AG09309 (cell line): ENCODE results near the gene CROT.
A peak's percentile ranks its signal among the peaks of the same experiment; 100 is the strongest.

Experiments
- DNase-seq: peaks from one replicate; pipeline ENCODE4 v3.0.0-alpha.2; 2010; ENCODE audit warnings: low read depth
- H3K4me3 ChIP-seq: 2 replicates; pipeline ENCODE4 v1.5.1; 2011; ENCODE audit warnings: mild to moderate bottlenecking, low read depth, low read length, moderate library complexity; ENCODE audit not compliant: control insufficient read depth
- TF ChIP-seq, protein P1 (sequence below): IDR thresholded peaks from 2 replicates; pipeline ENCODE4 v1.5.1; 2011; ENCODE audit warnings: mild to moderate bottlenecking, low read depth, low read length, inconsistent platforms; ENCODE audit not compliant: insufficient read depth, control insufficient read depth; ENCODE audit errors: missing control alignments

The CROT gene

DNA sequence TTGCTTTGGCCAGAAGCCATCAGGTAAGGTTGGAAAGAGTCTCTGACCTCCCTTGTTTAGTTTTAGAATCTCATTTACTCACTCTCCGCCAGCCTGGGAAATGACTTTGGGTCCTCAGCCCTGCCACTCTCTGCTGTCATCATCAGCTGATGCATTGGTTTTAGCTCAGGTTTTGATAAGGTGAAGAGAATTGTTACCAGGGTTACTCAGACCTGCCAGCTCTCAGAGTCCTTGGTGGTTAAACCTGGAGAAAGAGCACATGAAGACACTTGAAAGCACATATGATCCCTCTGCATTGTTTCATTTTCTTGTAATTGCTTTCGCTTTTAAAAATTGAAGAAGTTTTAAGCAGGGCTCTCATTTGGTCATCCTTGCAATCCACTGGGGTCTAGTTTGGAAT, 4.0 kb upstream of the CROT start:
- no peak overlapping the region for H3K4me3 ChIP-seq
- TF ChIP-seq, protein P1, sequence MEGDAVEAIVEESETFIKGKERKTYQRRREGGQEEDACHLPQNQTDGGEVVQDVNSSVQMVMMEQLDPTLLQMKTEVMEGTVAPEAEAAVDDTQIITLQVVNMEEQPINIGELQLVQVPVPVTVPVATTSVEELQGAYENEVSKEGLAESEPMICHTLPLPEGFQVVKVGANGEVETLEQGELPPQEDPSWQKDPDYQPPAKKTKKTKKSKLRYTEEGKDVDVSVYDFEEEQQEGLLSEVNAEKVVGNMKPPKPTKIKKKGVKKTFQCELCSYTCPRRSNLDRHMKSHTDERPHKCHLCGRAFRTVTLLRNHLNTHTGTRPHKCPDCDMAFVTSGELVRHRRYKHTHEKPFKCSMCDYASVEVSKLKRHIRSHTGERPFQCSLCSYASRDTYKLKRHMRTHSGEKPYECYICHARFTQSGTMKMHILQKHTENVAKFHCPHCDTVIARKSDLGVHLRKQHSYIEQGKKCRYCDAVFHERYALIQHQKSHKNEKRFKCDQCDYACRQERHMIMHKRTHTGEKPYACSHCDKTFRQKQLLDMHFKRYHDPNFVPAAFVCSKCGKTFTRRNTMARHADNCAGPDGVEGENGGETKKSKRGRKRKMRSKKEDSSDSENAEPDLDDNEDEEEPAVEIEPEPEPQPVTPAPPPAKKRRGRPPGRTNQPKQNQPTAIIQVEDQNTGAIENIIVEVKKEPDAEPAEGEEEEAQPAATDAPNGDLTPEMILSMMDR, result no peak
- DNase-seq, result no peak

DNA sequence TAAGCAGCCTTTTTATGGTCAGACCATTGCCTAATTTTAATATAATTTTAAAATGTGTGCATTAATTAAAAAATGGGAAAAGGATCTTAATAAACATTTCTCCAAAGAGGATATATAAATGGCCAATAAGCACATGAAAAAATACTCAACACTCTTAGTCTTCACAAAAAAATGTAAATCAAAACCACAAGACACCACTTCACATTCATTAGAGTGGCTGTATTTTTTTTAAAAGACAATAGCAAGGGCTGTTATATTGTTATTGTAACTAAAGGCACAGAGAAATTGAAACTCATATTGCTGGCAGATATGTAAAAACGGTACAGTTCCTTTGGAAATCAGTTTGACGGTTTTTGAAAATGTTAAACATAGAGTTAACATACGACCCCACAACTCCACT, 3.2 kb upstream of the CROT start:
- H3K4me3 ChIP-seq, result no peak overlapping the region
- DNase-seq, result no peak
- TF ChIP-seq, protein P1, result no peak

DNA sequence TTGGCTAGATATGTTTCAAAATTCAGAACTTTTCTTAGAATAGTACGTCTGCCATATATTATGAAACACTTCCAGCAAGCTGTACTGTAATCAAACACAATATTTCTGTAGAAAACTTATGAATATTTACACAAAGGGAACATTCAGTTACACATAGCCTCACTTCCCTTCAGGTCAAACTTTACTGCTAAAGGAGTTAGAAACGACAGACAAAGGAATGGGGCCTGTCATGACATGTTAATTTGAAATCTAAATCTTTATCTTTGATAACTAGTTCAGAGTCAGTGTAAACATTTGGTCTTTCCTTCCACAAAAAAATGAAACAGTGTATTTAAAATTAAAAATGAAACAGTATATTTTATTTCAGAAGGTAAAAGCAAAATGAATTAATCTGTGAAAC, 1.0 kb upstream of the CROT start:
- no peak for DNase-seq
- peak overlapping the region; percentile 66 for H3K4me3 ChIP-seq
- TF ChIP-seq, protein P1, result no peak

DNA sequence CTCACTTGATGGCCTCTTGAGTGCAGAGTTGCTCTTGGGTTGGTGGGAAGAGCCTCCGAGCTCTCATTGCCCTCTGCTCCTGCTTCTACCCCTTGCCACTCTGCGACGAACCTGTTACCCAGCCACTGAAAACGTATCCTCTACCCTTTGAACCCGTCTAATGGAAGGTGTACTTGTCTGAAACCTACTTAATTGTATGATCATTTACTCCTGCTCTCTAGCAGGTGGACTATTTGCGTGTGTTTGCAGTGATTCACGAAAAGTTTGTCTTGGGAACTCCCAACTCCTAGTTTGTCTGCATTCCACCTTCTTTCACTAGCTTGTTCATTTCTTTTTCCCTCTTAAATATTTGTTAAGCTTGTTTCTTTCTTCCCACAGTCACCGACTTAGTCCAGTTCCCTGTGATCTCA, 503 bp downstream of the CROT start:
- H3K4me3 ChIP-seq, result peak overlapping the region; percentile 66
- TF ChIP-seq, protein P1, result no peak
- DNase-seq, result no peak

DNA sequence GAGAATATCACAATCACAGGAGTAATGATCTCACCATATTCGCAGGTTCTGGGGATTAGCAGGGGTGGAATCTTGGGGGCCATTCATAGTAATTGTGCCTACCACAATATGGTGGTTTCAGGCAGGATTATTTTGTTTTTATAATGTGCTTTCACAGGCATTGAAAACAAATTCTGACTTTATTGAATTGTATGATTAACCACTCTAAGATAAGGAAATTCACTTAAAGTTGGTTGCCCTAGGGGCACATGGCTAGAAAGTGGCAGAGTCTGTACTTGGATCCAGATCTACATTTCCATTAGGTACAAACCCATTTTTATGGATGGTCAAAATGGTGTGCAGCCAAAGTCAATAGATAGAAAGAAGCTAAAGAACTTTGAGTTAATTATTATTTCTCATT, 1.7 kb downstream of the CROT start:
- H3K4me3 ChIP-seq, result no peak overlapping the region
- no peak for DNase-seq
- TF ChIP-seq, protein P1, result no peak

DNA sequence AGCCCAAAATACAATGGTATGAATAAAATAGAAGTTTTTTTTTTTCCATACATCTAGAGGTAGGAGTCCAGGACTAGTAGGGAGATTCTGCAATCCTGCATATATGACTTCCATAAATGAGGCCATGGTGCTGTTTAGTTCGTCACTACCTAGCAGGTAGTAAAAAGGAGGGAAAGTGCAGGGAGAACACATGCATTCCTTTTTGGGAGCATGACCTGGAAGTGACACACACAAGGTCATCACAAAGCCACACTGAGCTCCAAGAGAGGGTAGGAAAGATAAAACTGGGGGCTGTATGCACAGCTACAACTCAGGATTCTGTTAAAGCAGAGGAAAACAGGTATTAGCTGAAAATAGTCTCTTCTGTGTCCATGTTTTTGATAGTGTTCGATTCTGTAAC, 2.2 kb downstream of the CROT start:
- TF ChIP-seq, protein P1, result no peak
- DNase-seq, result no peak
- no peak overlapping the region for H3K4me3 ChIP-seq

DNA sequence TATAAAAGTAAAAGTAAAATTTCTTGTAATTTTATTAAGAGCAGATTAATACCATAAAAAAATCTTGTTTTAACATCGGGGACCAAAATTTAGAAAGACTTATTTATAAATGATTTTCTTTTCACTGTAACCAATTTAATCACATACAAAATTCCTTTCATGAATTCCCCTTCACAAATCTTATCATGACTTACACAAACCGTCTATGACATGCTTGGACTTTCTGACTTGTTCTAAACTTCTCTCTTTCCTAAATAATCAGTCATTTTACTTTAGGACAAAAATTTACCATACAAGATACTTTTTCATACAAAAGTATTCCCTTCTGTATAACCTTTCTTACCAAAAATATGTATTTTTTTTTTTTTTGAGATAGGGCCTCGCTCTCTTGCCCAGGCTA, 9.3 kb downstream of the CROT start:
- DNase-seq, result no peak
- H3K4me3 ChIP-seq, result no peak overlapping the region
- TF ChIP-seq, protein P1, result no peak
